ENCODE data around the gene PRND. TPM values are rescaled to one million over a fixed set of nuclear protein-coding genes. Genes with fewer than 3 reads are reported as not detected.

The PRND gene
- total and polyA plus RNA-seq, 2 donors, result 0.14 to 3.5 TPM

DNA sequence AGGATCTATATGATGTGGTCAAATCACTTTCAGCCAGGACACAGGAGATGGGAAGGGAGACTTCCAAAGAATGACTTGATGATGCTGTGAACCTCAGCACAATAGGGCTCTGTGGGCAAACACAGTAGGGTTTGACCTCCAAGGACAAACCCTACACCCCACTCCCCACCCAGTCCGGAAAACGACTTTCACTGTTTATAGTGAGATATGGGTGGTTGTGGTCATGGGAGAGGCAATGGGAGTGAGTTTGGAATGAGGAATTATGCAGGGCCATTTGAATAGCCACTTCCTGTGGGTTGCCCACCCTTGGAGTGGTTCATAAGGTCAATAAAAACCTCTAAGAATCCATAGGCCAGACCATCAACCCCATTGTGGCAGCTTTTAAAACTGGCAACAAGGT, 38.4 kb upstream of the PRND start:
- Histone ChIP-seq H3K36me3 (ENCODE audit: control insufficient read depth in 2 of 2, insufficient read depth in 2 of 2, low read length in 1 of 2) (no peaks in the 10 kb centered on the region), H3K27me3 (ENCODE audit: control insufficient read depth in 2 of 2, insufficient read depth in 1 of 2, low read length in 1 of 2) (peaks cover 0 to 2% of the 10 kb centered on the region in 2 donors), H3K27ac (ENCODE audit: low read depth in 1 of 2, low read length in 1 of 2) (no peak overlapping the region), H3K4me3 (ENCODE audit: low read length in 2 of 2) (no peak overlapping the region), H3K9me3 (ENCODE audit: control insufficient read depth in 2 of 2, insufficient read depth in 1 of 2, low read length in 1 of 2) (no peaks in the 10 kb centered on the region), H3K4me1 (ENCODE audit: control insufficient read depth in 2 of 2, insufficient read depth in 2 of 2, low read length in 2 of 2) (peaks cover 0 to 12% of the 10 kb centered on the region in 2 donors)
- 91% methylated on average over 2 of the region's 2 CpGs for WGBS
- DNase-seq (ENCODE audit: low read depth in 6 of 9, low spot score in 9 of 9), result no peak

DNA sequence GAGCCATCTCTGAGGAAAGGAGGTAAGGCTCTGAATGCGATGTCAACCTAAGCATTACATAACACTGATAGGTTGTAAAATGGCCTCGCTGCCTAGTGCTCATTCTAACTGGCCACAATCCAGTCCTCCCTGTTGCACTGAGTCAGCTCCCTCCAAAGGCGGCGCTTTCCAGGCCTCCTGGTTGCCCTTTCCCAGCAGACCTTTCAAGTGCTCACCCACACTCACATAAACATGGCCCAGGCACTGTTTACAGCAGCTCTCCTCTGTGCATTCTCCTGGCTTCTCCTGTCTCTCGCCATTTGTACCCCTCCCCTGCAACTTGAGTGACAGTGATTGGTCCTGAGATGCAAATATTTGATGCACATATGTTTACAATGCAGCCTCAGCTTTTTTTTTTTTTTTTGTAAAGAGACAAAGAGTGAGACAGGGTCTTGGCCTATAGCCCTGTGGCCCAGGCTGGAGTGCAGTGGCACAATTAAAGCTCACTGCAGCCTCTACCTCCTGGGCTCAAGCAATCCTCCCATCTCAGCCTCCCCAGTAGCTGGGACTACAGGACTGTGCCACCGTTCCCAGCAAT, 36.8 kb upstream of the PRND start:
- WGBS, result 97% methylated on average over 6 of the region's 6 CpGs
- Histone ChIP-seq H3K4me1 (ENCODE audit: control insufficient read depth in 2 of 2, insufficient read depth in 2 of 2, low read length in 2 of 2) (peaks cover 0 to 12% of the 10 kb centered on the region in 2 donors), H3K27me3 (ENCODE audit: control insufficient read depth in 2 of 2, insufficient read depth in 1 of 2, low read length in 1 of 2) (peaks cover 0 to 2% of the 10 kb centered on the region in 2 donors), H3K9me3 (ENCODE audit: control insufficient read depth in 2 of 2, insufficient read depth in 1 of 2, low read length in 1 of 2) (no peaks in the 10 kb centered on the region), H3K4me3 (ENCODE audit: low read length in 2 of 2) (no peak overlapping the region), H3K27ac (ENCODE audit: low read depth in 1 of 2, low read length in 1 of 2) (no peak overlapping the region), H3K36me3 (ENCODE audit: control insufficient read depth in 2 of 2, insufficient read depth in 2 of 2, low read length in 1 of 2) (no peaks in the 10 kb centered on the region)
- DNase-seq (ENCODE audit: low read depth in 6 of 9, low spot score in 9 of 9), result no peak

DNA sequence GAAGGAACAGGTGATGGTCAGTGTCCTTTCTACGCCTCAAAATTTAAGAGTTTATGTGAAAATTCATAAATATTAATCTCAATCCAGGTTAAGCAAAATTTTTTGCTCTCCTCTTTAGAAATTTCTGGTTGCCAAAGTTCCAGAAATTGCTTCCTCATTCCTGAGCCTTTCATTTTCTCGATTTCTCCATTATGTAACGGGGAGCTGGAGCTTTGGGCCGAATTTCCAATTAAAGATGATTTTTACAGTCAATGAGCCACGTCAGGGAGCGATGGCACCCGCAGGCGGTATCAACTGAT, 35.8 kb upstream of the PRND start:
- Histone ChIP-seq H3K4me1 (ENCODE audit: control insufficient read depth in 2 of 2, insufficient read depth in 2 of 2, low read length in 2 of 2) (peaks cover 0 to 12% of the 10 kb centered on the region in 2 donors), H3K27ac (ENCODE audit: low read depth in 1 of 2, low read length in 1 of 2) (peak overlapping the region in 1 of 2 donors; percentile 92), H3K36me3 (ENCODE audit: control insufficient read depth in 2 of 2, insufficient read depth in 2 of 2, low read length in 1 of 2) (no peaks in the 10 kb centered on the region), H3K27me3 (ENCODE audit: control insufficient read depth in 2 of 2, insufficient read depth in 1 of 2, low read length in 1 of 2) (peaks cover 0 to 2% of the 10 kb centered on the region in 2 donors), H3K4me3 (ENCODE audit: low read length in 2 of 2) (peak overlapping the region; percentile 19 to 84), H3K9me3 (ENCODE audit: control insufficient read depth in 2 of 2, insufficient read depth in 1 of 2, low read length in 1 of 2) (no peaks in the 10 kb centered on the region)
- WGBS, result 14% methylated on average over 8 of the region's 8 CpGs
- DNase-seq (ENCODE audit: low read depth in 6 of 9, low spot score in 9 of 9), result no peak

GRCh38 chr20:4688305-4688704, 33.4 kb upstream of the PRND start:
- peaks cover 0 to 2% of the 10 kb centered on the region in 2 donors for H3K27me3 ChIP-seq (ENCODE audit: control insufficient read depth in 2 of 2, insufficient read depth in 1 of 2, low read length in 1 of 2)
- no peak overlapping the region for H3K4me3 ChIP-seq (ENCODE audit: low read length in 2 of 2)
- 96% methylated on average over 2 of the region's 2 CpGs for WGBS
- no peaks in the 10 kb centered on the region for H3K36me3 ChIP-seq (ENCODE audit: control insufficient read depth in 2 of 2, insufficient read depth in 2 of 2, low read length in 1 of 2)
- peaks cover 0 to 11% of the 10 kb centered on the region in 2 donors for H3K4me1 ChIP-seq (ENCODE audit: control insufficient read depth in 2 of 2, insufficient read depth in 2 of 2, low read length in 2 of 2)
- no peak overlapping the region for H3K27ac ChIP-seq (ENCODE audit: low read depth in 1 of 2, low read length in 1 of 2)
- no peaks in the 10 kb centered on the region for H3K9me3 ChIP-seq (ENCODE audit: control insufficient read depth in 2 of 2, insufficient read depth in 1 of 2, low read length in 1 of 2)
- no peak for DNase-seq (ENCODE audit: low read depth in 6 of 9, low spot score in 9 of 9)

- H3K4me1 ChIP-seq (ENCODE audit: control insufficient read depth in 2 of 2, insufficient read depth in 2 of 2, low read length in 2 of 2), result peaks cover 0 to 4% of the 10 kb centered on the region in 2 donors
- H3K27me3 ChIP-seq (ENCODE audit: control insufficient read depth in 2 of 2, insufficient read depth in 1 of 2, low read length in 1 of 2), result peaks cover 0 to 2% of the 10 kb centered on the region in 2 donors
- no peak for DNase-seq (ENCODE audit: low read depth in 6 of 9, low spot score in 9 of 9)
- H3K36me3 ChIP-seq (ENCODE audit: control insufficient read depth in 2 of 2, insufficient read depth in 2 of 2, low read length in 1 of 2), result no peaks in the 10 kb centered on the region
- H3K27ac ChIP-seq (ENCODE audit: low read depth in 1 of 2, low read length in 1 of 2), result no peak overlapping the region
- H3K4me3 ChIP-seq (ENCODE audit: low read length in 2 of 2), result no peak overlapping the region
- no peaks in the 10 kb centered on the region for H3K9me3 ChIP-seq (ENCODE audit: control insufficient read depth in 2 of 2, insufficient read depth in 1 of 2, low read length in 1 of 2)
- 62% methylated on average over 2 of the region's 2 CpGs for WGBS
Observed at GRCh38 chr20:4689220-4689619, 32.5 kb upstream of the PRND start.

DNA sequence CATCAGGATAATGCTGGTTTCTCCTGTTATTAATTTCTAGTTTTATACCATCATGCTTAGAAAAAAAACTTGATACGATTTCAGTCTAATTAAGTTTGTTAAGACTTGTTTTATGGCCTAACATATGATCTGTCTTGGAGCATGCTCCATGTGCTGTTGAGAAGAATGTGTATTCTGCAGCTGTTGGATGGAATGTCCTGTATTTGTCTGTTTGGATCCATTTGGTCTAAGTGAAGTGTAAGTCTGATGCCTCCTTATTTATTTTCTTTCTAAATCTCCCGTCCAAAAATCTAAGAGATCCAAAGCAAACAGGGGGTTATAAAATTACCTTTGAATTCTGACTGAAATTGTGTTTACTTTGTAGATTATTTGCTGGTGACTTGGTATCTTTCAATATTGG, 30.0 kb upstream of the PRND start:
- Histone ChIP-seq H3K9me3 (ENCODE audit: control insufficient read depth in 2 of 2, insufficient read depth in 1 of 2, low read length in 1 of 2) (no peaks in the 10 kb centered on the region), H3K36me3 (ENCODE audit: control insufficient read depth in 2 of 2, insufficient read depth in 2 of 2, low read length in 1 of 2) (no peaks in the 10 kb centered on the region), H3K4me3 (ENCODE audit: low read length in 2 of 2) (no peak overlapping the region), H3K4me1 (ENCODE audit: control insufficient read depth in 2 of 2, insufficient read depth in 2 of 2, low read length in 2 of 2) (peaks cover 0 to 3% of the 10 kb centered on the region in 2 donors), H3K27ac (ENCODE audit: low read depth in 1 of 2, low read length in 1 of 2) (no peak overlapping the region), H3K27me3 (ENCODE audit: control insufficient read depth in 2 of 2, insufficient read depth in 1 of 2, low read length in 1 of 2) (no peaks in the 10 kb centered on the region)
- no peak for DNase-seq (ENCODE audit: low read depth in 6 of 9, low spot score in 9 of 9)
- WGBS, result 88% methylated on average over 2 of the region's 2 CpGs

DNA sequence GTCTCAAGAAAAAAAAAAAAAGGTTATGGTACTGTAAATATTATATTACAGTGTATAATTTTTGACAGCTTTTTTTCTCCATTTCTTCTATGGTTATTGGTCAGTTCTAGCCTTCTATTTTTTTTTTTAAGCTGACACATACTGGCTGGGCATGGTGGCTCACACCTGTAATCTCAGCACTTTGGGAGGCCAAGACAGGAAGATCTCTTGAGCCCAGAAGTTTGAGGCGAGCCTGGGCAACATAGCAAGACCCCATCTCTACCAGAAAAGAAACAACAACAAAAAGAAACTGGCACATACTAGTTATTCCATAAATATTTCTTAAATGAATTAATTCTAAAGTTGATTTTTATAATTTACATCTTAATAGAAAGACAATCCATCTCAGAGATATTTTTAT, 27.6 kb upstream of the PRND start:
- 98% methylated on average over 1 of the region's 1 CpG for WGBS
- H3K4me1 ChIP-seq (ENCODE audit: control insufficient read depth in 2 of 2, insufficient read depth in 2 of 2, low read length in 2 of 2), result no peaks in the 10 kb centered on the region
- no peaks in the 10 kb centered on the region for H3K9me3 ChIP-seq (ENCODE audit: control insufficient read depth in 2 of 2, insufficient read depth in 1 of 2, low read length in 1 of 2)
- no peak for DNase-seq (ENCODE audit: low read depth in 6 of 9, low spot score in 9 of 9)
- H3K36me3 ChIP-seq (ENCODE audit: control insufficient read depth in 2 of 2, insufficient read depth in 2 of 2, low read length in 1 of 2), result no peaks in the 10 kb centered on the region
- H3K27me3 ChIP-seq (ENCODE audit: control insufficient read depth in 2 of 2, insufficient read depth in 1 of 2, low read length in 1 of 2), result no peaks in the 10 kb centered on the region
- no peak overlapping the region for H3K4me3 ChIP-seq (ENCODE audit: low read length in 2 of 2)
- H3K27ac ChIP-seq (ENCODE audit: low read depth in 1 of 2, low read length in 1 of 2), result no peak overlapping the region

DNA sequence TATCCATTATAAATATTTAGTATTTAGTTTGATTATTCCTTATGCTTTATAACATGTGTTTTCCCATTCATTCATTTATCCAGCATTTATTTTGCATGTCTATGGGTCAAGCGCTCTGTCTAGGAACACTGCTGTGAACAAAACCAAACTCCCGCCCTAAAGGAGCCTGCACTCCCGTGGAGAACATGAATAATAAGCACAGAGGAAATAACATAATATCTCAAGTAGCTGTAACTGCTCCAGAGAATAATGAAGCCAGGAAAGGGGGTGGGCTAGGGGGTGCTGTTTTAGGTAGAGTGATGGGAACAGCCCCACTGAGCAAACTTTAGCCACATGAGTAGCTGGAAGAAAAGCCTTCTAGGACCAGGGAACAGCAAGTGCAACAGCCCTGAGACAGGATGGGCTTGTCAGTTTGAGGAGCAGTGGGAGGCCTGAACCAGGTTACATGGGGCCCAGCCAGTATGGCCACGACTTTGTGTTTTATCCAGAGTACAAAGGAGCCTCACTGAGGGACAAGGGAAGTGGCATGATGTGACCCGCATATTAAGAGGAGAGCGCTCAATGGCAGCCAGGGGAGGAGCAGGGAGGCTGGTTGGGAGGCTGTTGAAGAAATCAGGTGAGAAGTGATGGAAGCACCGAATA, 24.4 kb upstream of the PRND start:
- Histone ChIP-seq H3K4me1 (ENCODE audit: control insufficient read depth in 2 of 2, insufficient read depth in 2 of 2, low read length in 2 of 2) (no peaks in the 10 kb centered on the region), H3K9me3 (ENCODE audit: control insufficient read depth in 2 of 2, insufficient read depth in 1 of 2, low read length in 1 of 2) (no peaks in the 10 kb centered on the region), H3K4me3 (ENCODE audit: low read length in 2 of 2) (no peak overlapping the region), H3K36me3 (ENCODE audit: control insufficient read depth in 2 of 2, insufficient read depth in 2 of 2, low read length in 1 of 2) (peaks cover 5 to 13% of the 10 kb centered on the region in 2 donors), H3K27me3 (ENCODE audit: control insufficient read depth in 2 of 2, insufficient read depth in 1 of 2, low read length in 1 of 2) (no peaks in the 10 kb centered on the region), H3K27ac (ENCODE audit: low read depth in 1 of 2, low read length in 1 of 2) (no peak overlapping the region)
- 95% methylated on average over 7 of the region's 7 CpGs for WGBS
- no peak for DNase-seq (ENCODE audit: low read depth in 6 of 9, low spot score in 9 of 9)

GRCh38 chr20:4697831-4698221, 23.9 kb upstream of the PRND start:
- no peaks in the 10 kb centered on the region for H3K27me3 ChIP-seq (ENCODE audit: control insufficient read depth in 2 of 2, insufficient read depth in 1 of 2, low read length in 1 of 2)
- peak in 2 of 9 donors; percentile 14 to 24 for DNase-seq (ENCODE audit: low read depth in 6 of 9, low spot score in 9 of 9)
- no peaks in the 10 kb centered on the region for H3K9me3 ChIP-seq (ENCODE audit: control insufficient read depth in 2 of 2, insufficient read depth in 1 of 2, low read length in 1 of 2)
- no peak overlapping the region for H3K27ac ChIP-seq (ENCODE audit: low read depth in 1 of 2, low read length in 1 of 2)
- no peak overlapping the region for H3K4me3 ChIP-seq (ENCODE audit: low read length in 2 of 2)
- H3K4me1 ChIP-seq (ENCODE audit: control insufficient read depth in 2 of 2, insufficient read depth in 2 of 2, low read length in 2 of 2), result no peaks in the 10 kb centered on the region
- peaks cover 5 to 13% of the 10 kb centered on the region in 2 donors for H3K36me3 ChIP-seq (ENCODE audit: control insufficient read depth in 2 of 2, insufficient read depth in 2 of 2, low read length in 1 of 2)
- WGBS, result 89% methylated on average over 2 of the region's 2 CpGs

Measured in thymus (tissue), 11 donors.